Stimulated activated CD4-positive, alpha-beta T cell treated with anti-CD3 and anti-CD28 coated beads, Interleukin-12 subunit alpha, Interleukin-12 subunit beta, amount 100 ng/mL, for 4 hours (primary cell): Measurements from ENCODE around the gene SLC17A9.
A peak's percentile ranks its signal among the peaks of the same experiment; 100 is the strongest.

Experiments used
- DNase-seq: peaks from one replicate; pipeline ENCODE4 v3.0.0-alpha.2; 2020

SLC17A9 gene, protein sequence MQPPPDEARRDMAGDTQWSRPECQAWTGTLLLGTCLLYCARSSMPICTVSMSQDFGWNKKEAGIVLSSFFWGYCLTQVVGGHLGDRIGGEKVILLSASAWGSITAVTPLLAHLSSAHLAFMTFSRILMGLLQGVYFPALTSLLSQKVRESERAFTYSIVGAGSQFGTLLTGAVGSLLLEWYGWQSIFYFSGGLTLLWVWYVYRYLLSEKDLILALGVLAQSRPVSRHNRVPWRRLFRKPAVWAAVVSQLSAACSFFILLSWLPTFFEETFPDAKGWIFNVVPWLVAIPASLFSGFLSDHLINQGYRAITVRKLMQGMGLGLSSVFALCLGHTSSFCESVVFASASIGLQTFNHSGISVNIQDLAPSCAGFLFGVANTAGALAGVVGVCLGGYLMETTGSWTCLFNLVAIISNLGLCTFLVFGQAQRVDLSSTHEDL

GRCh38 chr20:62952373-62952967 is at the start of gene SLC17A9:
Gene SLC17A9, plus strand, starts transcription at chr20:62952709. Its CDS starts 122 bp downstream, at chr20:62952831.
- DNase-seq = peak; percentile 33

GRCh38 chr20:62902926-62903615 is 49.4 kb upstream of the SLC17A9 start:
- DNase-seq = no peak

DNA sequence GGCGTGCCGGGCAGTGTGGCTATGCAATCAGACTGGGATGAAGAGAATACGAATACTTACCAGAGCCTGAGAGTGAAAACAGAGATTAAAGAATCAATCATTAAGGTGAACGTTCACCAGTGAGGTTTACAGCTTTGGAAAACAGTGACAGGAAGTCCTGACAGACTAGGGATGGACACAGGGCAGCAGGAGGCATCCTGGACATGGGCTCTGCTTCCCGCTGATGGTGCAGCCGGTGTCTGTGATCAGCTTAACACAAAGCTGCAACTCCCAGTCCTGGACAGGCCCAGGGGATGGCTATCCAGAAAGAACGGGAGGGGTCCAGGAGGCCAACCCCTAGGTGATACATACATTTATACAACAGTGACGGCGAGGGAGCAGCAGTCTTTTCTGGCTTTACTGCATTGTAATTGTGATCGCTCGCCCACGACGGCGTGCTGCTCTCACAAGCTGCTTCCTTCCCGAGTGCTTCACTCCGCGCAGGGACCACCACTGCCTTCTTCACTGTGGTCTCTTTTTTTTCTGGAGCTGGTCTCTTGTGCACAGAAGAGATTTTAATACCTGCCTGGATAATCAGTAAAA is 46.9 kb upstream of the SLC17A9 start:
- no peak for DNase-seq

DNA sequence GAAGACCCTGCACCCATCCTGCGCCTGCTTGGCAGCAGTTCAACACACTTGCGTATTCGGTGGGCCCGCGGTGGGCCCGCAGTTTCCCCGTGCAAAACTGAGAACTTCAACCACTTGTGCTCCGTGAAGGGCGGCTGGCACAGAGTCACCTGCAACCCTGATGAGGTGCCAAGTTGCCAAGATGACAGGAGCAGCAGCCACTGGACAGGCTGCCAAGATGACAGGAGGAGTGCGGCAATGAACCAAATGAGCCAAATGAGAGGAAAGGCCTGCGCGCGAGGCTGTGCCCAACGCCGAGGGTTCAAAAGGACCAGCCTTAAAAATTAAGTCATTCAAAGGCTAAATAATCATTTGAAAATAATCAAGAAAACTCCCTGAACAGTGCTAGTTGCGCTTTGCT is 46.3 kb upstream of the SLC17A9 start:
- no peak for DNase-seq

DNA sequence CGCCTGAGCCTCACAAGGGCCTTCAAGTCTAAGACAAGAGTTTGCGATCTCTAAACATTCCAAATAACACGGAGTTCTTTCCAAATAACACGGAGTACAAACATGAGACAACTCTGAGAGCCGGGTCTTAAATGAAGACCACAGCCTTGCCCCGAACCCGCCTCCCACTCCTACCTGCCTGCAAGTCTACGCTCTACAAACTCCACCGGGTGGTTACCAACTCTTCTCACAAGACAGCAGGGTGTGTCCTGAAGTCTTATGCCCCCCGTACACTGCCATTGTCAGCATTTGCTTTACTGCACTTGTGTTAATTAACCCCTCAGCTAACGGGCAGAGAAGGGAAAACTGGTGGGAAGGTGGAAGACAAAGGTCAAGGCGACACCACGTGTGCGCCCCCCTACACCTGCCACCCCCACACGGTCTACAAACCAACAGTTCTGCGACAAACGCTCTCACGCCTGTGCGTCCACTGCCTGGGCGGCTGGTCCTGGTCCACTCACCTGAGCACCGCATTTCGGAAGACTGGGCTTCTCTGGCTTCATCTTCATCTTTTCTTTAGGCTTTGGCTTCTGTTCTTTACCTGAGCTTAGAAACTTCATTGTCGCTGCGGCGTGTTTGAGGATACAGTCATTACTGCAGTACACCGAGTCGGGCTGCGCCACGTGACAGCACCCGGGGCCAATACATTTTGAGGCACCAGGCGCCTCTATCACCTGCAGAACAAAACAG is 45.7 kb upstream of the SLC17A9 start:
- DNase-seq = no peak

DNA sequence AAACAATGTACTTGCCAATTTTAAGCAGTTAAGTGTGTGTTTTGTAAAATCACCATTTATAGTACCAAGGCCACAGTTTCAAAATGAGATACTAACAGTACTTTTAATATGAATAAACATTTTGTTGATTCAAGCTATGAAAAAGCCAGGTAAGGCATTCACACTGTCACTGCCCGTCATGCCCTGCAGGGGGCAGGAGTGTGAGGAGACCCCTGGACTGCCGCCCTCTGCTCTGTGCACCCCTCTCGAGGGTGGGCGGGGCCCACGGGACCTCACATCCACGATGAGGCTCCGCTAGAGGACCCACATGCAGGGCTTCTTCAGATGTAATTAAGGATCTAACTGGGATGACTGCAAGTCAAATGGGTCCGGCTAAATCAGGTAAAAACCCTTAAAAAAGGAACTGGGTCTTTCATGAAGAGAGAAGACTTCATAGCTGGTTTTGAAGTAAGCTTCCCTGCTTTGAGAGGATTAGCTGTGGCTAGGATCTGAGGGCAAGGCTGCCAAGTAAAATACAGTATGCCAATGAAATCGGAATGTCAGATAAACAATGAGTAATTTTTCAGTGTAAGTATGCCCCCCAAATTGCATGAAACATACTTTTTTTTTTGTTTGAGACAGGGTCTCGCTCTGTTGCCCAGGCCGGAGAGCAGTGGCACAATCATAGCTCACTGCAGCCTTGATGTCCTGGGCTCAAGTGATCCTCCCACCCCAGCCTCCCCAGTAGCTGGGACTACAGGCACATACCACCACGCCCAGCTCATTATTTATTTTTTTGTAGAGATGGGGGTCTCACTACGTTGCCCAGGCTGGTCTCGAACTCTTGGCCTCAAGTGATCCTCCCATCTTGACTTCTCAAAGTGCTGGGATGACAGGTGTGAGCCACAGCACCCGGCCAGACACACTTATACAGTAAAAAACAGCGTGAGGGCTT is 44.9 kb upstream of the SLC17A9 start:
- DNase-seq = no peak

DNA sequence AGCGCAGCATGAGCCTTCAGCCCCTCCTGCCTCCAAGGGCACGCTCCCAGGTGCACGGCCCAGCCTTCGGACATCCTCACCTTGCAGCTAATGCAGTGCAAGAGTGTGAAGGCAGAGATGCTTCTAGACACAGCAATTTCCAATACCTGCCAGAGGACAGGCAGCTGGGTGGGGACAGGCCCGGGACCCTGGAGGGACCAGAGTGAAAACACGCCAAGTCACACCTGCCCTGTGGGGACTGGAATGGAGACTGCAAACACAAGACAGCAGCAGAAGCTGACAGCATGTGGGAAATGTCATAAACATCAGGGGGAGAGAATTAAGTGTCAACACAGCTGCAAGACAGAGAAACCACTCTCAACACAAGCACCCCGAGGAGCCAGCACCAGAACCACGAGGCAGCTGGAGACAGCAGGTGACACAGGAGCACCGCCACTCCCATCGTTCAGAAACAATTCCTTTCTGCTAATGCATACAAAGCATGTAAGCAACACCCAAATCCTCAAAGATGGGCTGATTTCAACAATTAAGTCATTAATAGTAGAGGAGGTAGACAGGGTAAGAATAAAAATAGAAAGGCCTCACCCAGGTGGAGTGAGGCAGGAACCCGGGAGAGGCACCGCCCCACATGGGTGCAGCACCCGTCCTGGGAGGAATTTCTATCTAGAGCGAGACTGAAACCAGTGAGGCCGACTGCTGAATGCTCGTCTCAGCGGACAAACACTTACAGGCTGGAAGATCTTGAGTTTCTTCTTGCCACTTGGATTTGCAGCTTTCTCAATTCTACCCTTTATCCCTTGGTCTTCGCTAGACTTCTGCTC is 43.3 kb upstream of the SLC17A9 start:
- no peak for DNase-seq

- DNase-seq = no peak
Measured at GRCh38 chr20:62910217-62910766, 42.2 kb upstream of the SLC17A9 start.

DNA sequence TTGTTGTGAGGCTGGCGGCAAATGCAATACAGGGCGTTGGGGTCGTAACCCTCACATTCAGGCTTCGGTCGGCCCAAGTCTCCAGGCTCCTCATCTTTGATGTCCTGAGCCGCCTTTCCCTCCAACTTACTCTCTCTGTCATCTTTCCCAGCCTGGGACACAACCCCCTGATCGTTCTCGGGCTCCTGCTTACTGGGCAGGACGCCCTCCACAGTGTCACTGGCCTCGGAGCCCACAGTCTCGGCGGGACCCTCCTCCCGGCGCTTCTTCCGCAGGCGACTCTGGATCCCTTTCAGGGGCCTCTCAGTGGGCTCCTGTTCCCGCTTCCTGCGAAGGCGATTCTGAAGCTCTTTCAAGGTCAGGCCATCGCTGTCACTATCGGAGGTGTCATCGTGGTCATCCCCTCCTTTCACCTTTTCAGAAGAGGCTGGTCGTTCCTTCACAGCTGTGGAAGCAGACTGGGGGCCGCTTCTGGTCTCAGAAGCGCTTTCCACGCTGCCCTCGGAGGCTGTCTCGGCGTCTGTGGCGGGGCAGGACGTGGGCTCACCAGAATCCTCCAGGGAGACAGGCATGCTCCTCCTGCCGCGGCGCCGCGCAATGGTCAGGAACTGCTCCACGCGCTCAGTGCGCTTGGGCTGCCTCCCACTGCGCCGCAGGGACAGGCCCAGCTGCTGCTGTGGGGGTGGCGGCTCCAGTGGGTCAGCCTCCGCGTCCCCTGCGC is 41.6 kb upstream of the SLC17A9 start:
- DNase-seq = no peak

DNA sequence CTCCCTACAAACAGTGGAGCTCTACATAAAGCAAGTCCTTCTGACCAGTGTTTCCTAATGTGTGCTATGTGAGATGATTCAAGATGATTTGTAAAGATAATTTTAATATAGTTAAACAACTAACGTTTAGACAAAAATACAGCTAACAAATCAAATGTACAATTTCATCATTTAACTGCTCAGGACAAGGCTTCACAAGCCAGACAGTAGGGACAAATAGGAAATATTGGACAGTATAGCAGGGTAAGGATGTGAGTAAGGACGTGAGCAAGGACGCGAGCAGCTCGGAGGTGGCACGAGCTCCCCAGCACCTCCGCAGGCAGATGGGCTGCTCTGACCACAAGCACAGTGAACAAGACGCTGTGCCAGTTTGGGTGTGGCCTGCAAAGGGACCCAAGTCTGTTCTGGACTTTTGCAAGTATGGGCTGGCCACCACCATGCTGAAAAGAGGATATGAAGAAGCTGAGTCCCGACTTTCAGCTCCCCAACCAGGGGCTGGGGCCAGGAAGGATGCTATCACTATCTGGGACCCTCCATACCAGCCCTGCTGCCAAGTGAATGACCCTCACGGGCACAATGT is 40.7 kb upstream of the SLC17A9 start:
- DNase-seq = no peak

GRCh38 chr20:62913043-62913630 is 39.4 kb upstream of the SLC17A9 start:
- no peak for DNase-seq

DNA sequence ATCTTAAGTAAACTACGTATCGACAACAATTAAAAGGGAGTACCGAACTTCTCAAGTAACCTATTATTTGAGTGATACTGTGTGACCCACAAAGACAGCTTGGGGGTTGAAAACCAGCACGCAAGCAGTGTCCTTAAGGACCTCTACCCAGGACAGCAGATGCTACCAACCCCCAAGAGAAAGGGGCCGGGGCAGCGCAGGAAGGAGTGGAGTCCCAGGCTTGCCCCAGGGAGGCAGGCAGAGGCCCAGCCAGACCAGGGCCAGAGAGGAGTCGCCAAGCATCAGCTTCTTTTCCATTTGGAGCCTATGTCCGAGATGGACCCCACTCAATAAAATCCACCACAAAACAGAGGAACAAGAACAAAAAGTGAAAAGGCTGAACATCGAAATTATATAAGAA is 38.1 kb upstream of the SLC17A9 start:
- DNase-seq = no peak

DNA sequence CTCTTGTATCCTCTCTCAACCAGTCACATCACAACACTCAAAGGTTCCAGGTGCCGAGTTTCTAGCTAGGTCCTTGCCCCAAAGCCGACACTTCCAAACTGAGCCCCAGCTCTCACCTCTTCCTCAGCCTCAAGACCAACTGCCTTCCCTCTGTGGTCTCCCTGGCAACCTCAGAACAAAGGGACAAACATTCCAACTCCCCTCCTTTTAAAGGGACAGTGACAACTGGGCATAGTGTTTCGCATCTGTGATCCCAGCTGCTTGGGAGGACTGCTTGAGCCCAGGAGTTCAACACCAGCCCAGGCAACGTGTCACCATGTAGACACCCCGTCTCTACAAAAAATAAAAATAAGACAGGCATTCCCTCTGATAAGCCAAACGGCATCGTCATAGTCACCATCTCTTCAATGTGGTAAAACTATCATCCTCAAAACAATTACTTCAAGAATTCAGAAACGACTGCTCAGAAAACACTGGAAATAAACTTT is 37.5 kb upstream of the SLC17A9 start:
- DNase-seq = no peak

DNA sequence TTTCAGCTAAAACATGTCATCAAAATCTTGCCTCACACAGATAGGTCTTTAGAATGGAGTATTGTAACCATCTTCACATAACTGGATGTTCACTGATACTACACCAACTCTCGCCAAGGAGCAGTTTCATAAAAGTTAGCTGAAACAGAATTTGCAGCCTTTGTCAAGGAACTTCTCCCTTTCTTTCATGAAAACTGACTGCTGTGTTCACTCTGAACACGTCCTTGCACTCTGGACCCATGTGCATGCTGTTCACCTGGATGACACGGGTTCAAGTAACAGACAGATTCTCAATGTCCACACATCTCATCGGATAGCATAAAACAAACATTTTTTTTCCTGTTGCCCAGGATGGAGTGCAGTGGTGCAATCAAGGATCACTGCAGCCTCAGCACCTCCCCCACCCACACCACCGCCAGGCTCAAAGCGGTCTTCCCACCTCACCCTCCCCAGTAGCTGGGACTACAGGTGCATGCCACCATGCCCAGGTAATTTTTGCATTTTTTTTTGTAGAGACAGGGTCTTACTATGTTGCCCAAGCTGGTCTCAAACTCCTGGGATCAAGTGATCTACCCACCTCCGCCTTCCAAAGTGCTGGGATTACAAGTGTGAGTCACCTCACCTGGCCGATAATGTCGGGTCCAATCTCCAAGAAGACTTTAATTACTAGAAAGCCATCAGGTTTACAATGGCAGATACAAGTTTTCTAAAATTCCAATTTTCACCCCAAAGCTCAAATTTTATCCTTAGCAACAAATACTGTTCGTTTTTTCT is 35.6 kb upstream of the SLC17A9 start:
- DNase-seq = no peak

DNA sequence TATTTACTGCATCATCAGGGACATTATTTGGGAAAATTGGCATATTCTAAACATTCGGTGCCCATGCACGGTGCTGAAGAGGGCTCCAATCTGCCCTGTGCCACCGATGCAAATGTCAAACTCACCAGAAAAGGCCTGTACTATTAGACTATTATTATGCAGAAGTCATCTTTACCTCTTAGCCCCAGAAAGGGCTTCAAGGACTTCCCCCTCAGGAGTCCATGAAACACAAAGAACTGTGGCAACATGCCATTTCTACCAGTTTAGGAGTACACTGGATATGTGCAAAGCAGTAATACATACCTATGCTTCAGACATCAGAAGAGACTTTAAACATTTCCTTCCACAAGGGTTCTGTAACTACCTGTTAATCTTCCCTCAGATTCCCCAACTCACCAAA is 34.8 kb upstream of the SLC17A9 start:
- no peak for DNase-seq

GRCh38 chr20:62918147-62918546 is 34.4 kb upstream of the SLC17A9 start:
- no peak for DNase-seq

DNA sequence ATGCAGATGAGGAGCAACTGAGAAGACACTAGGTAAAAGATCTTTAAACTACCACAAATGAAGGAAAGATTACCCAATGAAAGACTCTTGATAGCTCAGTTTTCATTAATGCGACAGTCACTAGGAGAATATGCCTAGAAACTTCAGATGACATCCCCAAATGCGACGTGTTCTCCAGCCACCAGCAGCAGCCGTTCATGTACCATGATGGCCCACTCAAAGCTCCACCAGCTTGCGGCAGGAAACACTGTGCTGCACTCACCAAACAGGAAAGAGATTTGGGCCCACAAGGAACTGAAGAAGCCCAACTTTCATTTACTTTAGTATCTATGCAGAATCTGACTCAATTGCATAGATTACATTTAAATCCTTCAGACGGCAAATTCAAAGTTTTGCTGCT is 33.7 kb upstream of the SLC17A9 start:
- DNase-seq = peak; percentile 16
